Ureter (tissue), 1 donor: Measurements from ENCODE around the gene CKAP2. TPM values are rescaled to one million over a fixed set of nuclear protein-coding genes. Genes with fewer than 3 reads are reported as not detected.
"Not testable (repeated sequence)": the region's sequence is repeated elsewhere in the genome, so short reads cannot be mapped to it uniquely, and the experiment has no call there.

ENCODE experiments used
- DNase-seq: peaks from one replicate; pipeline ENCODE4 v3.0.0-alpha.2; 2020; ENCODE audit warnings: low spot score
- total RNA-seq: library from RNA; stranded (reverse); gene quantifications from one replicate; pipeline ENCODE4 v1.2.4, GENCODE V29; 2023
- donor health status: DM: yes; HTN: yes; CAD: no.

The CKAP2 gene
- total RNA-seq, 1 donor from 2014 or later: 7.9 TPM

GRCh38 chr13:52451135-52451804 lies 4.0 kb upstream of the CKAP2 start:
- DNase-seq: no peak

- no peak for DNase-seq
Measured at GRCh38 chr13:52452470-52452869, 2.8 kb upstream of the CKAP2 start.

- DNase-seq: peak; percentile 63
Measured at GRCh38 chr13:52454459-52454819, 839 bp upstream of the CKAP2 start.

GRCh38 chr13:52455677-52456041 lies 381 bp downstream of the CKAP2 start:
- DNase-seq: peak; percentile 55

GRCh38 chr13:52459668-52460067 lies 4.4 kb downstream of the CKAP2 start:
- DNase-seq: no peak

- DNase-seq: no peak
Measured at GRCh38 chr13:52461265-52461664, 6.0 kb downstream of the CKAP2 start.

- DNase-seq: no peak
Measured at GRCh38 chr13:52463526-52463925, 8.2 kb downstream of the CKAP2 start.

GRCh38 chr13:52468487-52468886 lies 13.2 kb downstream of the CKAP2 start:
- not testable (repeated sequence) for DNase-seq

GRCh38 chr13:52480677-52481428 lies 25.6 kb downstream of the CKAP2 start:
- not testable (repeated sequence) for DNase-seq

- not testable (repeated sequence) for DNase-seq
Measured at GRCh38 chr13:52487078-52487477, 31.8 kb downstream of the CKAP2 start.

GRCh38 chr13:52488763-52489162 lies 33.5 kb downstream of the CKAP2 start:
- DNase-seq: not testable (repeated sequence)

- DNase-seq: not testable (repeated sequence)
Measured at GRCh38 chr13:52491015-52491414, 35.7 kb downstream of the CKAP2 start.

- DNase-seq: not testable (repeated sequence)
Measured at GRCh38 chr13:52494241-52494640, 39.0 kb downstream of the CKAP2 start.

- not testable (repeated sequence) for DNase-seq
Measured at GRCh38 chr13:52497979-52498378, 42.7 kb downstream of the CKAP2 start.

- DNase-seq: not testable (repeated sequence)
Measured at GRCh38 chr13:52502277-52502676, 47.0 kb downstream of the CKAP2 start.

- not testable (repeated sequence) for DNase-seq
Measured at GRCh38 chr13:52505843-52506242, 50.6 kb downstream of the CKAP2 start.

- DNase-seq: not testable (repeated sequence)
Measured at GRCh38 chr13:52509532-52509931, 54.3 kb downstream of the CKAP2 start.

- DNase-seq: not testable (repeated sequence)
Measured at GRCh38 chr13:52510221-52510797, 55.0 kb downstream of the CKAP2 start.

- not testable (repeated sequence) for DNase-seq
Measured at GRCh38 chr13:52511598-52511997, 56.3 kb downstream of the CKAP2 start.

- DNase-seq: not testable (repeated sequence)
Measured at GRCh38 chr13:52513957-52514596, 58.8 kb downstream of the CKAP2 start.

- not testable (repeated sequence) for DNase-seq
Measured at GRCh38 chr13:52523323-52523722, 68.0 kb downstream of the CKAP2 start.
